A673 (cell line): ENCODE results near the gene SLC7A8. TPM values are rescaled to one million over a fixed set of nuclear protein-coding genes. Genes with fewer than 3 reads are reported as not detected.

Experiments used
- BruUV-seq: library from RNA; stranded (reverse); fragments of 400-500 nt; replicated peaks from 2 replicates; lab custom pipeline; 2021; lab: Mats Ljungman, UMichigan
- CTCF ChIA-PET: fragments of 300-600 bp; sonication (Branson Sonifier 250); formaldehyde crosslinking; loops from one replicate; lab custom pipeline; 2022; ENCODE audit warnings: antibody characterized with exemption; lab: Charles Lee
- POLR2A ChIA-PET: fragments of 300-600 bp; sonication (Branson Sonifier 250); formaldehyde crosslinking; loops from one replicate; lab custom pipeline; 2022; ENCODE audit warnings: antibody characterized with exemption; ENCODE audit not compliant: low non-redundant PET; lab: Charles Lee
- DNase-seq: peaks from one replicate; pipeline ENCODE4 v3.0.0-alpha.2; 2015; ENCODE audit warnings: low spot score
- H3K27ac ChIP-seq: fragments of 200-600 bp; sonication (generic); 2 replicates; pipeline ENCODE4 v1.5.1; 2016; ENCODE audit warnings: mixed run types, low read depth, mild to moderate bottlenecking, mixed read lengths, antibody characterized with exemption, low read length; ENCODE audit not compliant: poor library complexity, severe bottlenecking
- H3K27me3 ChIP-seq: fragments of 200-600 bp; sonication (generic); replicated peaks from 2 replicates; pipeline ENCODE4 v1.6.1; 2017; ENCODE audit warnings: mixed run types, low read depth, mild to moderate bottlenecking, mixed read lengths, antibody characterized with exemption, low read length; ENCODE audit not compliant: insufficient read depth, poor library complexity
- H3K36me3 ChIP-seq: fragments of 200-600 bp; sonication (generic); 2 replicates; pipeline ENCODE4 v1.6.1; 2016; ENCODE audit warnings: mixed run types, mild to moderate bottlenecking, mixed read lengths, antibody characterized with exemption, low read length; ENCODE audit not compliant: insufficient read depth, poor library complexity, severe bottlenecking
- H3K4me1 ChIP-seq: fragments of 200-600 bp; sonication (generic); 2 replicates; pipeline ENCODE4 v1.6.1; 2017; ENCODE audit warnings: mixed run types, mild to moderate bottlenecking, mixed read lengths, antibody characterized with exemption, low read length; ENCODE audit not compliant: insufficient read depth, poor library complexity, severe bottlenecking
- H3K4me3 ChIP-seq: fragments of 200-600 bp; sonication (generic); 2 replicates; pipeline ENCODE4 v1.5.1; 2016; ENCODE audit warnings: low read depth, mixed run types, mild to moderate bottlenecking, mixed read lengths, low read length; ENCODE audit not compliant: poor library complexity, severe bottlenecking
- H3K9me3 ChIP-seq: fragments of 200-600 bp; sonication (generic); 2 replicates; pipeline ENCODE4 v1.6.1; 2016; ENCODE audit warnings: mixed run types, low read depth, mild to moderate bottlenecking, mixed read lengths, antibody characterized with exemption, low read length; ENCODE audit not compliant: poor library complexity, severe bottlenecking
- EZH2 ChIP-seq: fragments of 200-600 bp; sonication (generic); IDR thresholded peaks from 2 replicates; pipeline ENCODE4 v1.6.1; 2017; ENCODE audit warnings: borderline replicate concordance, low read depth, mild to moderate bottlenecking, mixed read lengths, antibody characterized with exemption, low read length; ENCODE audit not compliant: poor library complexity, severe bottlenecking
- intact Hi-C: fragments of 100-400 bp; cut with micrococcal nuclease; formaldehyde crosslinking; loops from one replicate; pipeline ENCODE4 v1.10.0; 2022; ENCODE audit not compliant: unreplicated experiment
- total RNA-seq: library from RNA; stranded (reverse); gene quantifications from 2 replicates; pipeline ENCODE4 v1.2.3, GENCODE V29; 2021
- TF ChIP-seq, protein P1 (sequence below): fragments of 300-800, 200-600 bp; sonication (generic); conservative IDR thresholded peaks from 2 replicates; pipeline ENCODE4 v1.5.1; 2017; ENCODE audit warnings: low read depth, mild to moderate bottlenecking, antibody characterized with exemption, low read length, moderate library complexity, mixed read lengths

The SLC7A8 gene
- total RNA-seq, 1 experiment from 2014 or later = 18.3 TPM

DNA sequence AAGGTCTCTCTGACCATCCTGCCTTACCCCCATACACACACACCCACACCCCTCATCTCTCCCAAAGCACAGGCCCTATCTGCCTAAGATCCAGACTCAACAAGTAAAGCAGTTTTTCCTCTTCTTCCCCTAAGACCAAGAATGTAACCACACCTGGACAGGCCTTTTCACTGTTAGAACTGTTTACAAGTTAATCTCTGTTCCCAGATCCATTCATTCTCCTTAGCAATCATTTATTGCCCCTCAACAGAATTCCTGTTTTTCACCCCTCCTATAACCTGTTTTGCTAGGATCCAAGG is 76.8 kb downstream of the SLC7A8 start:
- Histone ChIP-seq H3K9me3 (no peaks in the 10 kb centered on the region), H3K27me3 (peaks cover 7% of the 10 kb centered on the region), H3K4me1 (no peaks in the 10 kb centered on the region), H3K27ac (no peak overlapping the region), H3K4me3 (no peak overlapping the region), H3K36me3 (no peaks in the 10 kb centered on the region)
- intact Hi-C loops = no loop called here
- no TSS peak for BruUV-seq
- ChIA-PET CTCF (no interaction called here), POLR2A (no interaction called here)
- no peak for DNase-seq
- TF ChIP-seq, protein P1, sequence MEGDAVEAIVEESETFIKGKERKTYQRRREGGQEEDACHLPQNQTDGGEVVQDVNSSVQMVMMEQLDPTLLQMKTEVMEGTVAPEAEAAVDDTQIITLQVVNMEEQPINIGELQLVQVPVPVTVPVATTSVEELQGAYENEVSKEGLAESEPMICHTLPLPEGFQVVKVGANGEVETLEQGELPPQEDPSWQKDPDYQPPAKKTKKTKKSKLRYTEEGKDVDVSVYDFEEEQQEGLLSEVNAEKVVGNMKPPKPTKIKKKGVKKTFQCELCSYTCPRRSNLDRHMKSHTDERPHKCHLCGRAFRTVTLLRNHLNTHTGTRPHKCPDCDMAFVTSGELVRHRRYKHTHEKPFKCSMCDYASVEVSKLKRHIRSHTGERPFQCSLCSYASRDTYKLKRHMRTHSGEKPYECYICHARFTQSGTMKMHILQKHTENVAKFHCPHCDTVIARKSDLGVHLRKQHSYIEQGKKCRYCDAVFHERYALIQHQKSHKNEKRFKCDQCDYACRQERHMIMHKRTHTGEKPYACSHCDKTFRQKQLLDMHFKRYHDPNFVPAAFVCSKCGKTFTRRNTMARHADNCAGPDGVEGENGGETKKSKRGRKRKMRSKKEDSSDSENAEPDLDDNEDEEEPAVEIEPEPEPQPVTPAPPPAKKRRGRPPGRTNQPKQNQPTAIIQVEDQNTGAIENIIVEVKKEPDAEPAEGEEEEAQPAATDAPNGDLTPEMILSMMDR = no peak
- TF ChIP-seq EZH2 = no peak

DNA sequence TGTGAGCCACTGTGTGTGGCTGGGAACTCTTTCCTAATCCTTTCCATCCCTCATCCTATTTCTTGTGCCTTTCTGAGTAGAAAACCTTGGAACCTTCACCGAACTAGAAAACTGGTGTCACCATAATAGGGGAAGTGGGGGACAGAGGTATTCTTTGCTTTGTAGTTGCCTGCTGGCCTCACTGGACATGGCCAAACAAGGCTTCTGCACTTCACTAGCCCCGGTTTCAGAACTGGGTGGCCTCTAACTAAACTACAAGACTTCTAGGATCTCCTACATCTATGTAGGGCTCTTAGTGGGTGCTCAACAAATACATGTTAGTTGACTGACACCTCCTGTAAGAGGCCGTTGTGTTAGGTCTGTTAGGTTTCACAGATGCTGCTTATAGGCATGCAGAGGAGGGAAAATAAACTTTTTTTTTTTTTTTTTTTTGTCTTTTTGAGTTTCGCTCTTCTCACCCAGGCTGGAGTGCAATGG is 78.1 kb downstream of the SLC7A8 start:
- CTCF ChIA-PET = no interaction called here

DNA sequence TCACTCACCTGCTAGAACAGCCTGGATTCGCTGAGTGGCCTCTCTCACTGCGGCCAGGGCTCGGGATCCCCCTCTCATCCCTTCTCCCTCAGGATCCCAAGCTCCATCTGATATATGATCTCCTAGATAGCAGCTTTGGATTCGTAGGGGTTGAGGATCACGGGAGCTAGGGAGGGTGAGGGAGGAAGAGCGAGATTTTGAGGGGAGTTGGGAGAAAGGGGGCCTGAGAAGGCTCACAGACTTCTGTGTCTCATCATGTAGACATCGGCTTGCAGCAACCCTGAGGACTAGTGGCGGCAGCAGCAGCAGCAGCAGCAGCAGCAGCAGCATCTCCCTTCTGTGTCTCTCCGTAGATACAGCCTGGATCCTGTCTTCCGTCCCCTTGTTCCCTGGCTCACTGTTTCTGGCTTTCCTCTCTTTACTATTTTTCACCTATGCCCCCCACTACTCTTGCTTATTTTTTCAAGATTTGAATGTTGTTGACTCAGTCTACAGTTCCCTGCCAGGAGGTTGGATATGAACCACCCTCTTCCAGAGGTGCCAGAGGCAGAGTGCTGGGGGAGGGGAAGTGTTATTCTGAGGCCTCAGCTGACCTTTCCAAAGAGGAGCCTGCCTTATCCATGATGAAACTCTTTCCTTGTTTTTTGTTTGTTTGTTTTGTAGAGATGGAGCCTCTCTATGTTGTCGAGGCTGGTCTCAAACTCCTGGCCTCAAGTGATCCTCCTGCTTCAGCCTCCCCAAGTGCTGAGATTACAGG is 78.7 kb downstream of the SLC7A8 start, which contains the start of gene CIROP:
Gene CIROP (minus strand): TSS at position 399 of the 757 bp plus-strand sequence. CDS start 69 bp downstream, at position 330.
- Histone ChIP-seq H3K36me3 (no peaks in the 10 kb centered on the region), H3K27ac (no peak within 1 kb of the TSS), H3K27me3 (no peaks in the 10 kb centered on the region), H3K4me3 (no peak within 1 kb of the TSS), H3K4me1 (peaks cover 9% of the 10 kb centered on the region), H3K9me3 (no peaks in the 10 kb centered on the region)
- no TSS peak for BruUV-seq
- intact Hi-C loops = no loop called here
- ChIA-PET CTCF (no interaction called here), POLR2A (no interaction called here)
- TF ChIP-seq EZH2 = no peak
- TF ChIP-seq, protein P1 = no peak
- DNase-seq = no peak

More for the DNA sequence above, 78.1 kb downstream of the SLC7A8 start:
- H3K9me3 ChIP-seq = no peaks in the 10 kb centered on the region
- H3K4me1 ChIP-seq = peaks cover 5% of the 10 kb centered on the region
- H3K27ac ChIP-seq = no peak overlapping the region
- H3K36me3 ChIP-seq = no peaks in the 10 kb centered on the region
- TF ChIP-seq, protein P1 = no peak
- TF ChIP-seq EZH2 = no peak
- H3K4me3 ChIP-seq = no peak overlapping the region
- no TSS peak for BruUV-seq
- DNase-seq = no peak
- H3K27me3 ChIP-seq = no peaks in the 10 kb centered on the region
- POLR2A ChIA-PET = no interaction called here
- intact Hi-C loops = no loop called here
